HEK293 (cell line): ENCODE measurements around the gene BIRC5.

Experiments used
- GFI1B ChIP-seq: fragments of 450-650 bp; formaldehyde crosslinking; IDR thresholded peaks from 2 replicates; pipeline ENCODE4 v1.5.1; 2016; ENCODE audit warnings: missing biosample characterization, missing genetic modification characterization
- MEIS1 ChIP-seq: sonication (generic); formaldehyde crosslinking; IDR thresholded peaks from 2 replicates; pipeline ENCODE4 v1.8.1; 2022; ENCODE audit warnings: missing genetic modification reagents, mild to moderate bottlenecking, borderline replicate concordance
- MZF1 ChIP-seq: fragments of 450-650 bp; formaldehyde crosslinking; IDR thresholded peaks from 2 replicates; pipeline ENCODE4 v1.5.1; 2017; ENCODE audit warnings: missing biosample characterization, missing genetic modification characterization, borderline replicate concordance
- SCRT2 ChIP-seq: fragments of 450-650 bp; formaldehyde crosslinking; IDR thresholded peaks from 2 replicates; pipeline ENCODE4 v1.5.1; 2016; ENCODE audit warnings: missing biosample characterization, missing genetic modification characterization
- TCF7L2 ChIP-seq: IDR thresholded peaks from 2 replicates; pipeline ENCODE4 v1.6.1; 2011; ENCODE audit warnings: low read depth, mild to moderate bottlenecking, inconsistent platforms, low read length, moderate library complexity, borderline replicate concordance
- ZBTB17 ChIP-seq: fragments of 450-650 bp; formaldehyde crosslinking; IDR thresholded peaks from 2 replicates; pipeline ENCODE4 v1.5.1; 2016; ENCODE audit warnings: missing biosample characterization, missing genetic modification characterization
- ZBTB21 ChIP-seq: fragments of 450-650 bp; formaldehyde crosslinking; IDR thresholded peaks from 2 replicates; pipeline ENCODE4 v1.5.1; 2017; ENCODE audit warnings: missing biosample characterization, missing genetic modification characterization
- ZBTB48 ChIP-seq: fragments of 450-650 bp; formaldehyde crosslinking; IDR thresholded peaks from 2 replicates; pipeline ENCODE4 v1.5.1; 2016; ENCODE audit warnings: missing biosample characterization, missing genetic modification characterization
- ZBTB7A ChIP-seq: fragments of 450-650 bp; formaldehyde crosslinking; IDR thresholded peaks from 2 replicates; pipeline ENCODE4 v1.5.1; 2016; ENCODE audit warnings: low read depth, missing biosample characterization, missing genetic modification characterization
- ZFP37 ChIP-seq: fragments of 450-650 bp; formaldehyde crosslinking; IDR thresholded peaks from 2 replicates; pipeline ENCODE4 v1.5.1; 2016; ENCODE audit warnings: missing biosample characterization, missing genetic modification characterization
- ZNF19 ChIP-seq: fragments of 450-650 bp; formaldehyde crosslinking; IDR thresholded peaks from 2 replicates; pipeline ENCODE4; 2016; ENCODE audit warnings: missing biosample characterization, missing genetic modification characterization, low read depth
- ZNF2 ChIP-seq: fragments of 450-650 bp; formaldehyde crosslinking; IDR thresholded peaks from 2 replicates; pipeline ENCODE4 v1.5.1; 2016; ENCODE audit warnings: missing biosample characterization, missing genetic modification characterization
- ZNF239 ChIP-seq: fragments of 450-650 bp; formaldehyde crosslinking; IDR thresholded peaks from 2 replicates; pipeline ENCODE4 v1.5.1; 2016; ENCODE audit warnings: missing biosample characterization, missing genetic modification characterization
- ZNF324 ChIP-seq: fragments of 450-650 bp; formaldehyde crosslinking; IDR thresholded peaks from 2 replicates; pipeline ENCODE4 v1.5.1; 2016; ENCODE audit warnings: missing biosample characterization, missing genetic modification characterization
- ZNF341 ChIP-seq: fragments of 450-650 bp; formaldehyde crosslinking; IDR thresholded peaks from 2 replicates; pipeline ENCODE4; 2016; ENCODE audit warnings: low read depth, missing biosample characterization, missing genetic modification characterization
- ZNF426 ChIP-seq: fragments of 450-650 bp; formaldehyde crosslinking; IDR thresholded peaks from 2 replicates; pipeline ENCODE4 v1.5.1; 2017; ENCODE audit warnings: missing biosample characterization, missing genetic modification characterization, mild to moderate bottlenecking, inconsistent platforms, moderate library complexity
- ZNF473 ChIP-seq: fragments of 450-650 bp; formaldehyde crosslinking; IDR thresholded peaks from 2 replicates; pipeline ENCODE4 v1.5.1; 2017; ENCODE audit warnings: missing biosample characterization, missing genetic modification characterization
- ZNF544 ChIP-seq: fragments of 450-650 bp; formaldehyde crosslinking; IDR thresholded peaks from 2 replicates; pipeline ENCODE4 v1.5.0; 2017; ENCODE audit warnings: missing biosample characterization, missing genetic modification characterization
- ZNF658 ChIP-seq: fragments of 450-650 bp; formaldehyde crosslinking; IDR thresholded peaks from 2 replicates; pipeline ENCODE4; 2016; ENCODE audit warnings: missing biosample characterization, missing genetic modification characterization
- ZNF677 ChIP-seq: fragments of 450-650 bp; IDR thresholded peaks from 2 replicates; pipeline ENCODE4 v1.5.0; 2018; ENCODE audit warnings: missing biosample characterization, mild to moderate bottlenecking, missing genetic modification characterization, moderate library complexity
- ZNF785 ChIP-seq: fragments of 450-650 bp; formaldehyde crosslinking; IDR thresholded peaks from 2 replicates; pipeline ENCODE4 v1.5.1; 2016; ENCODE audit warnings: missing biosample characterization, missing genetic modification characterization
- ZNF791 ChIP-seq: fragments of 450-650 bp; formaldehyde crosslinking; IDR thresholded peaks from 2 replicates; pipeline ENCODE4 v1.5.1; 2016; ENCODE audit warnings: missing biosample characterization, missing genetic modification characterization
- ZNF792 ChIP-seq: fragments of 450-650 bp; formaldehyde crosslinking; IDR thresholded peaks from 2 replicates; pipeline ENCODE4 v1.5.1; 2016; ENCODE audit warnings: missing biosample characterization, missing genetic modification characterization
- ZNF830 ChIP-seq: fragments of 450-650 bp; IDR thresholded peaks from 2 replicates; pipeline ENCODE4 v1.5.0; 2018; ENCODE audit warnings: missing biosample characterization, missing genetic modification characterization, low read depth, mild to moderate bottlenecking, moderate library complexity
- ZNF837 ChIP-seq: fragments of 450-650 bp; formaldehyde crosslinking; IDR thresholded peaks from 2 replicates; pipeline ENCODE4 v1.5.1; 2016; ENCODE audit warnings: missing biosample characterization, missing genetic modification characterization
- ZSCAN30 ChIP-seq: fragments of 450-650 bp; IDR thresholded peaks from 2 replicates; pipeline ENCODE4 v1.5.1; 2018; ENCODE audit warnings: missing biosample characterization, mild to moderate bottlenecking, missing genetic modification characterization, moderate library complexity
- ZXDB ChIP-seq: fragments of 450-650 bp; formaldehyde crosslinking; IDR thresholded peaks from 2 replicates; pipeline ENCODE4 v1.5.1; 2016; ENCODE audit warnings: missing biosample characterization, missing genetic modification characterization
- TF ChIP-seq, protein P1 (sequence below): fragments of 450-650 bp; formaldehyde crosslinking; IDR thresholded peaks from 2 replicates; pipeline ENCODE4 v1.5.1; 2016; ENCODE audit warnings: missing biosample characterization, missing genetic modification characterization
- TF ChIP-seq, protein P2 (sequence below): fragments of 450-650 bp; formaldehyde crosslinking; IDR thresholded peaks from 2 replicates; pipeline ENCODE4 v1.5.1; 2016; ENCODE audit warnings: missing biosample characterization, missing genetic modification characterization
- TF ChIP-seq, protein P3 (sequence below): fragments of 450-650 bp; formaldehyde crosslinking; IDR thresholded peaks from 2 replicates; pipeline ENCODE4 v1.5.1; 2016; ENCODE audit warnings: missing biosample characterization, missing genetic modification characterization
- TF ChIP-seq, protein P4 (sequence below): fragments of 450-650 bp; formaldehyde crosslinking; IDR thresholded peaks from 2 replicates; pipeline ENCODE4 v1.5.1; 2016; ENCODE audit warnings: missing biosample characterization, missing genetic modification characterization
- TF ChIP-seq, protein P5 (sequence below): fragments of 450-650 bp; formaldehyde crosslinking; IDR thresholded peaks from 2 replicates; pipeline ENCODE4 v1.5.1; 2017; ENCODE audit warnings: missing biosample characterization, mild to moderate bottlenecking, missing genetic modification characterization, moderate library complexity

BIRC5 gene

DNA sequence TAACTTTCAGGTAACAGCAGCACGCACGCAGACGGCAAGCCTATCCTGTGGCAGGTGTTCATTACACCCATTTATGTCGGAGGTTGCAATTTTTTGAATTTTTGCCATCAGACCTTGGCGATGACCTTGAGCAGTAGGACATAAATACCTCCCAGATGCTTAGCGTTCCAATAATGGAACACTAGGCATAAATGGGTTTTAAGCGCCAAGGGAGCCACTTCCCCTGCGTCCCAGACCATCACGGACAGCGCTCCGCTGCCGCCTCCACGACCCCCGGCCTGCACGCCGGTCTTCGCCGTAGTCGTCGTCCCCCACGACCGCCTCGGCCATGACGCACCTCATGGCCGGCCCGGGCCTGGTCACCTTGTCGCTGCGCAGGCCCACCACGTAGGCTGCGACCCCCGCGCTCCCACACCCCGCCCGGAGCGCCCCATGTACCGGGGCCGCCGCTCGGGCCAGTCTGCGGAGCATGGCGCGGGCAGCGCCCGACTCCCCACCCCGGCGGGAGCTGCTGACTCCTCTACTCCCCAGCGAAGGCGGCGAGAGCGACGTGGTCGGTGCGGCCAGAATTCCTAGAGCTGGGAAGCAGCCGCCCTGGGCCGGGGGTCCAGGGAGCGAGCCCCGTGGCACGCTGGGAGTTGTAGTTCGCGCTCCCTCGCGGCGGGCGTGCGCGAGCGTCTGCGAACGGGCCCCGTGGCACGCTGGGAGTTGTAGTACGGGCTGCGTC lies 40.1 kb downstream of the BIRC5 start (continued):
- TF ChIP-seq, protein P1, sequence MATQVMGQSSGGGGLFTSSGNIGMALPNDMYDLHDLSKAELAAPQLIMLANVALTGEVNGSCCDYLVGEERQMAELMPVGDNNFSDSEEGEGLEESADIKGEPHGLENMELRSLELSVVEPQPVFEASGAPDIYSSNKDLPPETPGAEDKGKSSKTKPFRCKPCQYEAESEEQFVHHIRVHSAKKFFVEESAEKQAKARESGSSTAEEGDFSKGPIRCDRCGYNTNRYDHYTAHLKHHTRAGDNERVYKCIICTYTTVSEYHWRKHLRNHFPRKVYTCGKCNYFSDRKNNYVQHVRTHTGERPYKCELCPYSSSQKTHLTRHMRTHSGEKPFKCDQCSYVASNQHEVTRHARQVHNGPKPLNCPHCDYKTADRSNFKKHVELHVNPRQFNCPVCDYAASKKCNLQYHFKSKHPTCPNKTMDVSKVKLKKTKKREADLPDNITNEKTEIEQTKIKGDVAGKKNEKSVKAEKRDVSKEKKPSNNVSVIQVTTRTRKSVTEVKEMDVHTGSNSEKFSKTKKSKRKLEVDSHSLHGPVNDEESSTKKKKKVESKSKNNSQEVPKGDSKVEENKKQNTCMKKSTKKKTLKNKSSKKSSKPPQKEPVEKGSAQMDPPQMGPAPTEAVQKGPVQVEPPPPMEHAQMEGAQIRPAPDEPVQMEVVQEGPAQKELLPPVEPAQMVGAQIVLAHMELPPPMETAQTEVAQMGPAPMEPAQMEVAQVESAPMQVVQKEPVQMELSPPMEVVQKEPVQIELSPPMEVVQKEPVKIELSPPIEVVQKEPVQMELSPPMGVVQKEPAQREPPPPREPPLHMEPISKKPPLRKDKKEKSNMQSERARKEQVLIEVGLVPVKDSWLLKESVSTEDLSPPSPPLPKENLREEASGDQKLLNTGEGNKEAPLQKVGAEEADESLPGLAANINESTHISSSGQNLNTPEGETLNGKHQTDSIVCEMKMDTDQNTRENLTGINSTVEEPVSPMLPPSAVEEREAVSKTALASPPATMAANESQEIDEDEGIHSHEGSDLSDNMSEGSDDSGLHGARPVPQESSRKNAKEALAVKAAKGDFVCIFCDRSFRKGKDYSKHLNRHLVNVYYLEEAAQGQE (tag by site-specific recombination) = peak; percentile 17; the same call in 1 of the 2 replicates
- no peak for TF ChIP-seq ZNF791 (tag by site-specific recombination)
- no peak for TF ChIP-seq ZNF2 (tag by site-specific recombination)
- TF ChIP-seq, protein P2, sequence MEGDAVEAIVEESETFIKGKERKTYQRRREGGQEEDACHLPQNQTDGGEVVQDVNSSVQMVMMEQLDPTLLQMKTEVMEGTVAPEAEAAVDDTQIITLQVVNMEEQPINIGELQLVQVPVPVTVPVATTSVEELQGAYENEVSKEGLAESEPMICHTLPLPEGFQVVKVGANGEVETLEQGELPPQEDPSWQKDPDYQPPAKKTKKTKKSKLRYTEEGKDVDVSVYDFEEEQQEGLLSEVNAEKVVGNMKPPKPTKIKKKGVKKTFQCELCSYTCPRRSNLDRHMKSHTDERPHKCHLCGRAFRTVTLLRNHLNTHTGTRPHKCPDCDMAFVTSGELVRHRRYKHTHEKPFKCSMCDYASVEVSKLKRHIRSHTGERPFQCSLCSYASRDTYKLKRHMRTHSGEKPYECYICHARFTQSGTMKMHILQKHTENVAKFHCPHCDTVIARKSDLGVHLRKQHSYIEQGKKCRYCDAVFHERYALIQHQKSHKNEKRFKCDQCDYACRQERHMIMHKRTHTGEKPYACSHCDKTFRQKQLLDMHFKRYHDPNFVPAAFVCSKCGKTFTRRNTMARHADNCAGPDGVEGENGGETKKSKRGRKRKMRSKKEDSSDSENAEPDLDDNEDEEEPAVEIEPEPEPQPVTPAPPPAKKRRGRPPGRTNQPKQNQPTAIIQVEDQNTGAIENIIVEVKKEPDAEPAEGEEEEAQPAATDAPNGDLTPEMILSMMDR (tag by site-specific recombination) = no peak
- peak; percentile 91 for TF ChIP-seq ZSCAN30 (tag by site-specific recombination)
- TF ChIP-seq ZNF324 = peak; percentile 69; the same call in 1 of the 2 replicates
- TF ChIP-seq ZBTB7A = peak; percentile 95
- no peak for TF ChIP-seq MZF1
- no peak for TF ChIP-seq MEIS1 (CRISPR knock-in tag)
- TF ChIP-seq ZNF544 = no peak
- peak; percentile 97 for TF ChIP-seq ZBTB17 (tag by site-specific recombination)
- TF ChIP-seq ZNF830 (tag by site-specific recombination) = no peak
- TF ChIP-seq, protein P3, sequence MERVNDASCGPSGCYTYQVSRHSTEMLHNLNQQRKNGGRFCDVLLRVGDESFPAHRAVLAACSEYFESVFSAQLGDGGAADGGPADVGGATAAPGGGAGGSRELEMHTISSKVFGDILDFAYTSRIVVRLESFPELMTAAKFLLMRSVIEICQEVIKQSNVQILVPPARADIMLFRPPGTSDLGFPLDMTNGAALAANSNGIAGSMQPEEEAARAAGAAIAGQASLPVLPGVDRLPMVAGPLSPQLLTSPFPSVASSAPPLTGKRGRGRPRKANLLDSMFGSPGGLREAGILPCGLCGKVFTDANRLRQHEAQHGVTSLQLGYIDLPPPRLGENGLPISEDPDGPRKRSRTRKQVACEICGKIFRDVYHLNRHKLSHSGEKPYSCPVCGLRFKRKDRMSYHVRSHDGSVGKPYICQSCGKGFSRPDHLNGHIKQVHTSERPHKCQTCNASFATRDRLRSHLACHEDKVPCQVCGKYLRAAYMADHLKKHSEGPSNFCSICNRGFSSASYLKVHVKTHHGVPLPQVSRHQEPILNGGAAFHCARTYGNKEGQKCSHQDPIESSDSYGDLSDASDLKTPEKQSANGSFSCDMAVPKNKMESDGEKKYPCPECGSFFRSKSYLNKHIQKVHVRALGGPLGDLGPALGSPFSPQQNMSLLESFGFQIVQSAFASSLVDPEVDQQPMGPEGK = peak; percentile 89
- TF ChIP-seq ZNF677 = no peak
- no peak for TF ChIP-seq ZNF473
- 0 out of 2 replicates have a peak, but pooled peaks have one; percentile 26 for TF ChIP-seq ZNF341
- TF ChIP-seq ZXDB = no peak
- TF ChIP-seq ZNF792 (tag by site-specific recombination) = no peak
- no peak for TF ChIP-seq SCRT2
- TF ChIP-seq ZBTB21 (tag by site-specific recombination) = no peak
- peak; percentile 89; the same call in 1 of the 2 replicates for TF ChIP-seq ZBTB48 (tag by site-specific recombination)
- TF ChIP-seq ZNF658 (tag by site-specific recombination) = no peak
- TF ChIP-seq ZFP37 (tag by site-specific recombination) = no peak
- TF ChIP-seq, protein P4, sequence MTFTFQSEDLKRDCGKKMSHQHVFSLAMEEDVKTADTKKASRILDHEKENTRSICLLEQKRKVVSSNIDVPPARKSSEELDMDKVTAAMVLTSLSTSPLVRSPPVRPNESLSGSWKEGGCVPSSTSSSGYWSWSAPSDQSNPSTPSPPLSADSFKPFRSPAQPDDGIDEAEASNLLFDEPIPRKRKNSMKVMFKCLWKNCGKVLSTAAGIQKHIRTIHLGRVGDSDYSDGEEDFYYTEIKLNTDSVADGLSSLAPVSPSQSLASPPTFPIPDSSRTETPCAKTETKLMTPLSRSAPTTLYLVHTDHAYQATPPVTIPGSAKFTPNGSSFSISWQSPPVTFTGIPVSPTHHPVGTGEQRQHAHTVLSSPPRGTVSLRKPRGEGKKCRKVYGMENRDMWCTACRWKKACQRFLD (tag by site-specific recombination) = no peak
- TF ChIP-seq ZNF426 = no peak
- no peak for TF ChIP-seq ZNF239 (tag by site-specific recombination)
- TF ChIP-seq ZNF19 (tag by site-specific recombination) = no peak
- TF ChIP-seq TCF7L2 = no peak
- TF ChIP-seq ZNF837 (tag by site-specific recombination) = no peak
- TF ChIP-seq ZNF785 (tag by site-specific recombination) = no peak
- TF ChIP-seq GFI1B = no peak
- TF ChIP-seq, protein P5, sequence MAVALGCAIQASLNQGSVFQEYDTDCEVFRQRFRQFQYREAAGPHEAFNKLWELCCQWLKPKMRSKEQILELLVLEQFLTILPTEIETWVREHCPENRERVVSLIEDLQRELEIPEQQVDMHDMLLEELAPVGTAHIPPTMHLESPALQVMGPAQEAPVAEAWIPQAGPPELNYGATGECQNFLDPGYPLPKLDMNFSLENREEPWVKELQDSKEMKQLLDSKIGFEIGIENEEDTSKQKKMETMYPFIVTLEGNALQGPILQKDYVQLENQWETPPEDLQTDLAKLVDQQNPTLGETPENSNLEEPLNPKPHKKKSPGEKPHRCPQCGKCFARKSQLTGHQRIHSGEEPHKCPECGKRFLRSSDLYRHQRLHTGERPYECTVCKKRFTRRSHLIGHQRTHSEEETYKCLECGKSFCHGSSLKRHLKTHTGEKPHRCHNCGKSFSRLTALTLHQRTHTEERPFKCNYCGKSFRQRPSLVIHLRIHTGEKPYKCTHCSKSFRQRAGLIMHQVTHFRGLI (tag by site-specific recombination) = 0 out of 2 replicates have a peak, but pooled peaks have one; percentile 27
